Small intestine (tissue), 7 donors: ENCODE results near the gene FFAR1. TPM values are rescaled to one million over a fixed set of nuclear protein-coding genes. Genes with fewer than 3 reads are reported as not detected.
A peak's percentile ranks its signal among the peaks of the same experiment; 100 is the strongest.

Experiments
- DNase-seq, 2 donors: peaks; one replicate each; pipeline versions ENCODE4 v3.0.0 to v3.0.0-alpha.2; 2013
- FAIRE-seq: peaks from 2 replicates; lab custom pipeline; 2012; peaks lifted over from hg19 to GRCh38; lab: Jason Lieb, UNC
- H3K27ac ChIP-seq, 3 donors: one replicate each; pipeline ENCODE4 v1.5.1; 2013; ENCODE audit warnings: low read length in 2 of 3, mild to moderate bottlenecking in 2 of 3, control low read depth in 1 of 3, inconsistent platforms in 1 of 3, low read depth in 1 of 3, moderate library complexity in 1 of 3
- H3K27me3 ChIP-seq, 3 donors: one replicate each; pipeline ENCODE4 v1.6.1; 2013; ENCODE audit warnings: low read length in 3 of 3, inconsistent platforms in 1 of 3; ENCODE audit not compliant: control insufficient read depth in 3 of 3, insufficient read depth in 3 of 3
- H3K36me3 ChIP-seq, 3 donors: one replicate each; pipeline ENCODE4 v1.6.1; 2013; ENCODE audit warnings: low read length in 3 of 3, inconsistent platforms in 1 of 3, low read depth in 1 of 3, mild to moderate bottlenecking in 1 of 3, moderate library complexity in 1 of 3; ENCODE audit not compliant: control insufficient read depth in 3 of 3, insufficient read depth in 2 of 3
- H3K4me1 ChIP-seq, 3 donors: one replicate each; pipeline ENCODE4 v1.6.1; 2013; ENCODE audit warnings: low read length in 2 of 3, inconsistent platforms in 1 of 3, low read depth in 1 of 3, mild to moderate bottlenecking in 1 of 3, moderate library complexity in 1 of 3; ENCODE audit not compliant: control insufficient read depth in 3 of 3, insufficient read depth in 2 of 3
- H3K4me3 ChIP-seq, 3 donors: one replicate each; pipeline ENCODE4 v1.5.1; 2013; ENCODE audit warnings: low read length in 3 of 3, control low read depth in 1 of 3, inconsistent platforms in 1 of 3, low read depth in 1 of 3, mild to moderate bottlenecking in 1 of 3, moderate library complexity in 1 of 3
- H3K9me3 ChIP-seq, 2 donors: one replicate each; pipeline ENCODE4 v1.6.1; 2013; ENCODE audit warnings: low read depth in 1 of 2, low read length in 1 of 2; ENCODE audit not compliant: control insufficient read depth in 2 of 2, insufficient read depth in 1 of 2
- WGBS, 3 donors: extraction: QIAGEN DNeasy Blood & Tissue Kit; methylation state at CpG; one replicate each; pipeline ENCODE4 v1.1.7; 2013; 5-methylcytosine and 5-hydroxymethylcytosine counted together
- polyA plus RNA-seq, 4 donors: library from polyadenylated mRNA; stranded (reverse) in 3 of 4; unstranded in 1 of 4; fragments of 200-250 nt in 3 of 4; fragments of 120-200 nt in 1 of 4; gene quantifications; one replicate each; pipeline versions ENCODE4 v1.2.1 to v1.2.3, GENCODE V29; 2013
- donor health status: healthy with polysubstance abuse.
- donor health status: control.
- donor health status: control.
- donor health status: Bipolar disorder and iron deficiency.
- donor health status: healthy.

Gene FFAR1
- polyA plus RNA-seq, 4 donors = 0.18 to 0.74 TPM; not detected in 2

DNA sequence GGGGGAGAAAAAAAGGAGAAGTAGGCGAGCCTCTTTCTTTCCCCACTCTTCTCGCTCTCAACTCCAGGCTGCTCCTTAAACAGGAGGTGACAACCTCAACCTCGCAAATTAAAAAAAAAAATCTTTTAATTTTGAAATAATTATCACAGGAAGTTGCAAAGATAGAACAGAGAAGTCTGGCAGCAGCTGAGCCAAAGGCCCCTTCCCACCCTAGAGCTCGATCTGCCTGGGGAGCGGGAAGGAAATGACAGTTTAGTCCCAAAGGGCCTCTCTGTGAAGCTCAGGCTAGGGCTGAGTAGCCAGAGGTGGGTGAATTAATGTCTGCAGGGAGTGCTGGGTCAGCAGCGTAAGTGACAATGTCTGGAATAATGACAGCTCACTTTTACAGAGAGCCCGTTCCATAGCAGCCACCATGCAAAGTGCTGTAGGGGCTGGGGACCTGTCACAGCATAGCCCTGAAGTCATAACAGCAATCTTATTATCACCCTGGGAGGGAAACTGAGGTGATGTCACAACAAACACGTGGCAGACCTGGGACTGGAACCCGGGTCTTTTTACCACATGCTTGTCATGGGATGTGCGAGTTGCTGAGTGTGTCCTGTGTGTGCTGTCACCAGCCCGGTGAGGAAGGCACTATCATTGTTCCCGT is 27.5 kb upstream of the FFAR1 start:
- Histone ChIP-seq H3K4me1 (no peaks in the 10 kb centered on the region), H3K27me3 (peaks cover 0 to 2% (median 0%) of the 10 kb centered on the region in 3 donors), H3K27ac (no peak overlapping the region), H3K4me3 (no peak overlapping the region), H3K9me3 (peaks cover 0 to 3% of the 10 kb centered on the region in 2 donors), H3K36me3 (no peaks in the 10 kb centered on the region)
- 63 to 80% (median 68%) methylated on average over 12 of the region's 12 CpGs for WGBS, 3 donors
- no peak for FAIRE-seq
- no peak for DNase-seq

- Histone ChIP-seq H3K36me3 (no peaks in the 10 kb centered on the region), H3K27me3 (peaks cover 0 to 2% (median 0%) of the 10 kb centered on the region in 3 donors), H3K27ac (no peak overlapping the region), H3K4me1 (no peaks in the 10 kb centered on the region), H3K9me3 (peaks cover 0 to 3% of the 10 kb centered on the region in 2 donors), H3K4me3 (no peak overlapping the region)
- WGBS, 3 donors = 89 to 95% (median 93%) methylated on average over 2 of the region's 2 CpGs
- DNase-seq (no peak), FAIRE-seq (no peak)
Observed at GRCh38 chr19:35321291-35321690, 26.4 kb upstream of the FFAR1 start.

- H3K9me3 ChIP-seq = peaks cover 0 to 3% of the 10 kb centered on the region in 2 donors
- H3K27me3 ChIP-seq = peaks cover 0 to 6% (median 0%) of the 10 kb centered on the region in 3 donors
- no peak overlapping the region for H3K4me3 ChIP-seq
- FAIRE-seq (no peak), DNase-seq (no peak)
- no peaks in the 10 kb centered on the region for H3K36me3 ChIP-seq
- H3K4me1 ChIP-seq = no peaks in the 10 kb centered on the region
- WGBS, 3 donors = 94 to 95% (median 94%) methylated on average over 9 of the region's 9 CpGs
- H3K27ac ChIP-seq = no peak overlapping the region
Observed at GRCh38 chr19:35322014-35322413, 25.7 kb upstream of the FFAR1 start.

DNA sequence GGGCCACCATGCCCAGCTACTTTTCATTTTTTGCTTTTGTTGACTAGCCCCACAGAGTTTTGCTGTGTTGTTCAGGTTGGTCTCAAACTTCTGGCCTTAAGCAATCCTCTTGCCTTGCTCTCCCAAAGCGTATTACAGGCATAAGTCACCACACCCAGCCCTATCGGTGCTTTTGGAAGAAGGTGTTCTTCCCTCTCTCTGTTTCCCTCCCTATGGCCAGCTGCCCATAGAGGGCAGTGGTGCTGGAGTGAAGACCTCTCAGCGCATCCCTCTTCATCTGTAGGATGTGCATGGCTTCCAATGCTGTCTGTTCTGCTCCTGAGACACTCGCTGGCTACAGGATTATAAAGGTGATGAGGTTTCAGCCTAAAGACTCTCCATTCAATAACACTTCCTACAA is 20.1 kb upstream of the FFAR1 start:
- H3K4me3 ChIP-seq = no peak overlapping the region
- H3K4me1 ChIP-seq = no peaks in the 10 kb centered on the region
- FAIRE-seq = no peak
- no peaks in the 10 kb centered on the region for H3K36me3 ChIP-seq
- no peak for DNase-seq
- WGBS, 3 donors = 52 to 73% (median 60%) methylated on average over 4 of the region's 4 CpGs
- H3K9me3 ChIP-seq = no peaks in the 10 kb centered on the region
- no peak overlapping the region for H3K27ac ChIP-seq
- peaks cover 0 to 6% (median 3%) of the 10 kb centered on the region in 3 donors for H3K27me3 ChIP-seq

DNA sequence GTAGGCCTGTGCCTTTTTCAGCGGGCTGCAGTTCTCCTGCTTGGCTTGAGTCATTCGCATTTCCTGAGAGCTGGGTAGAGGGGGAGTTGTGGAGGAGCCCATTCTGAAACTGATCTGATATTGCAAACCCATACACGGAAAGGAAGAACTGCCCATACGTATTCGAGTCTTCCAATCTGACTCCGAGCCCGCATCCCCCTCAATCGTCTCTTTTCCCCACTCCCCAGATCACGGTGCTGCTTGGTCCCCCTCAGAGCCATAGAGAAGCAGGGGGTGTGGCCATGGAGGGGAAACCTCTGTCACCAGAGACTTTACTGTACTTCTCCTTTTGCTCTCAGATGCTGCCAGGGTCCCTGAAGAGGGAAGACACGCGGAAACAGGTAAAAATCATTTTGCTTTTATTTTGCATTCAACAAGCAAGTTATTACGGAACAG is 18.8 kb upstream of the FFAR1 start, which contains the start of gene CD22:
TSS of gene CD22 (plus strand) at position 337 of the 435 bp plus-strand sequence. CDS start 2,854 bp downstream, outside the sequence.
- FAIRE-seq = no peak
- no peaks in the 10 kb centered on the region for H3K4me1 ChIP-seq
- H3K9me3 ChIP-seq = no peaks in the 10 kb centered on the region
- 63 to 77% (median 68%) methylated on average over 12 of the region's 12 CpGs for WGBS, 3 donors
- peaks cover 0 to 6% (median 3%) of the 10 kb centered on the region in 3 donors for H3K27me3 ChIP-seq
- H3K36me3 ChIP-seq = no peaks in the 10 kb centered on the region
- no peak for DNase-seq
- H3K4me3 ChIP-seq = peak within 1 kb of the TSS in 1 of 3 donors; percentile 22
- H3K27ac ChIP-seq = no peak within 1 kb of the TSS

DNA sequence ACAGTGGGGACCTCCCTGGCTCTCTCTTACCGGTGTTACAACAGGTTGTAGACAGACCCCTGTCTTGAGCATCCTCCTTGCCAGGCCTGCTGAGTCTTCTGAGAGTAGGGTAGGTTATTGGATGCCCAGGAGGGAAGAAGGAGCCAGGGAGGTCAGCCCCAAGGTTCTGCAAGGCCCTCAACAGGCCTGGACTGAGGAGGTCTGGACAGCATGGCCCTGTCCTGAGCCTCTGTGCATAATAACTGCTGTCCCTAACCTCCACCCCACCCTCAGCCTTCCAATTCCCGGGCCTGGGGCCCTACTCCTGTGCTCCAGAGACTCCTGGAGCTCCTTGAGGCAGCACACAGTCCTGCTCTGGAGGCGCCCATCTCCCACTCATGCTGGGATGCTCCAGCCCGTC is 18.4 kb upstream of the FFAR1 start:
- Histone ChIP-seq H3K9me3 (no peaks in the 10 kb centered on the region), H3K27me3 (peaks cover 0 to 6% (median 3%) of the 10 kb centered on the region in 3 donors), H3K36me3 (no peaks in the 10 kb centered on the region), H3K27ac (no peak overlapping the region), H3K4me1 (no peaks in the 10 kb centered on the region), H3K4me3 (peak overlapping the region in 1 of 3 donors; percentile 22)
- DNase-seq (no peak), FAIRE-seq (no peak)
- WGBS, 3 donors = 71 to 75% (median 72%) methylated on average over 4 of the region's 4 CpGs

DNA sequence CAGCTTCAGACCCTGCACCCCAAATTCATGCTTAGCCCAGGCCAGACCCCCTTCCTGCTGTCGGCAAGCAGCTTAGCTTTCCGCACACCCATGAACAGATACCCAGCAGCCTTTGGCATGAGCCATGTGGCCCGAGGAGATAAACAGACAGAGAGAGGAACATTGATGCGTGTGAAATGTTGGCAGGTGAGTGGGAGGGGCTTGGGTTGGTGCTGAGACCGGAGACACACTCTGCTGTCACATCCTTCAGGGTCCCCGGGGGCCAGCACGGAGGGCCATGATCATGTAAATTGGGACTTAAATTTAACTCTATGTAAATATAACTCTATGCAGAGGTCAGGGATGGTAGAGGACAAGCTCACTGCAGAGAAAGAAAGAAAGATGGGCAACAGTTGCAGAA is 17.2 kb upstream of the FFAR1 start:
- no peaks in the 10 kb centered on the region for H3K9me3 ChIP-seq
- H3K4me3 ChIP-seq = no peak overlapping the region
- H3K27me3 ChIP-seq = peaks cover 0 to 6% (median 3%) of the 10 kb centered on the region in 3 donors
- DNase-seq (no peak), FAIRE-seq (no peak)
- no peaks in the 10 kb centered on the region for H3K4me1 ChIP-seq
- H3K27ac ChIP-seq = no peak overlapping the region
- WGBS, 3 donors = 49 to 59% (median 50%) methylated on average over 7 of the region's 7 CpGs
- H3K36me3 ChIP-seq = no peaks in the 10 kb centered on the region

- 74 to 80% (median 74%) methylated on average over 13 to 14 of the region's 14 CpGs for WGBS, 3 donors
- H3K9me3 ChIP-seq = no peaks in the 10 kb centered on the region
- no peak for FAIRE-seq
Observed at GRCh38 chr19:35331551-35332214, 16.0 kb upstream of the FFAR1 start.

More at GRCh38 chr19:35331551-35332214, 16.0 kb upstream of the FFAR1 start:
- no peak for DNase-seq
- no peaks in the 10 kb centered on the region for H3K36me3 ChIP-seq
- no peak overlapping the region for H3K27ac ChIP-seq
- no peaks in the 10 kb centered on the region for H3K4me1 ChIP-seq
- no peak overlapping the region for H3K4me3 ChIP-seq
- peaks cover 0 to 3% (median 3%) of the 10 kb centered on the region in 3 donors for H3K27me3 ChIP-seq
